Measurements from ENCODE around the gene ENTPD2. TPM values are rescaled to one million over a fixed set of nuclear protein-coding genes. Genes with fewer than 3 reads are reported as not detected.
A peak's percentile ranks its signal among the peaks of the same experiment; 100 is the strongest.

ENTPD2 gene
- total RNA-seq, 3 donors from 2014 or later (not counting 1 experiment from before 2014, with no cell fraction given), result not detected

DNA sequence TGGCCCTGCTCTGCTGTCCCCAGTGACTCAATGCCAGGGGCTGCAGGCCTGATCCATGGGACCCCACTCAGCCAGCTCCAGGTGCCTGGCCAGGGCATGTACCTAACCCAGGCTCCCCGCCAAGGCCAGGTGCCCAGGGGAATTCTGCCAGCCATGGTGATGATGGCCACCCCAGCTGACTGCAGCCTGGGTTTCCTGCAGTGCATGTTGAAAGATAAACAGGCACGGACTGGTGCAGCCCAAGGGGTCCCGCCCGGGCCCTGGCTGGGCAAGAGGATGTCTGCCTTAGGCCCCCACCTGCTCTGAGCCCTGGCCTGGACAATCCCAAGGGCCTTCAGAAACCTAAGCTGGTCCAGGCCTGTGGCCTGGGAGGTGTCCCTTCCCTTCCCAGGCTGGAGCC lies 27.0 kb downstream of the ENTPD2 start:
- no peaks in the 10 kb centered on the region for H3K9me3 ChIP-seq (ENCODE audit: control insufficient read depth, insufficient read depth, low read length)
- intact Hi-C loops (cut with micrococcal nuclease), result no loop called here
- peak overlapping the region; percentile 90 for H3K4me3 Mint-ChIP-seq
- WGBS (ENCODE audit: insufficient coverage), result 72% methylated on average over 4 of the region's 4 CpGs
- peaks cover 4% of the 10 kb centered on the region for H3K36me3 ChIP-seq (ENCODE audit: control insufficient read depth, insufficient read depth, low read length)
- H3K27ac Mint-ChIP-seq, result peak overlapping the region; percentile 66 to 72
- no peaks in the 10 kb centered on the region for H3K36me3 Mint-ChIP-seq
- no peaks in the 10 kb centered on the region for H3K27me3 Mint-ChIP-seq (ENCODE audit: low read depth in 2 of 2)
- ATAC-seq, result no peak
- no peak overlapping the region for H3K27ac ChIP-seq (ENCODE audit: low read length)
- no peaks in the 10 kb centered on the region for H3K9me3 Mint-ChIP-seq
- H3K27me3 ChIP-seq (ENCODE audit: control insufficient read depth, insufficient read depth, low read length), result no peaks in the 10 kb centered on the region
- peak overlapping the region; percentile 38 for H3K4me3 ChIP-seq (ENCODE audit: low read length)
- H3K4me1 ChIP-seq (ENCODE audit: control insufficient read depth, insufficient read depth, low read length), result peaks cover 69% of the 10 kb centered on the region
- TF ChIP-seq, protein P1, sequence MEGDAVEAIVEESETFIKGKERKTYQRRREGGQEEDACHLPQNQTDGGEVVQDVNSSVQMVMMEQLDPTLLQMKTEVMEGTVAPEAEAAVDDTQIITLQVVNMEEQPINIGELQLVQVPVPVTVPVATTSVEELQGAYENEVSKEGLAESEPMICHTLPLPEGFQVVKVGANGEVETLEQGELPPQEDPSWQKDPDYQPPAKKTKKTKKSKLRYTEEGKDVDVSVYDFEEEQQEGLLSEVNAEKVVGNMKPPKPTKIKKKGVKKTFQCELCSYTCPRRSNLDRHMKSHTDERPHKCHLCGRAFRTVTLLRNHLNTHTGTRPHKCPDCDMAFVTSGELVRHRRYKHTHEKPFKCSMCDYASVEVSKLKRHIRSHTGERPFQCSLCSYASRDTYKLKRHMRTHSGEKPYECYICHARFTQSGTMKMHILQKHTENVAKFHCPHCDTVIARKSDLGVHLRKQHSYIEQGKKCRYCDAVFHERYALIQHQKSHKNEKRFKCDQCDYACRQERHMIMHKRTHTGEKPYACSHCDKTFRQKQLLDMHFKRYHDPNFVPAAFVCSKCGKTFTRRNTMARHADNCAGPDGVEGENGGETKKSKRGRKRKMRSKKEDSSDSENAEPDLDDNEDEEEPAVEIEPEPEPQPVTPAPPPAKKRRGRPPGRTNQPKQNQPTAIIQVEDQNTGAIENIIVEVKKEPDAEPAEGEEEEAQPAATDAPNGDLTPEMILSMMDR (IDR thresholded peaks at IDR 0.05), result no peak
- H3K4me1 Mint-ChIP-seq, result peaks cover 22 to 58% of the 10 kb centered on the region in 2 donors
- peak in 1 of 2 donors; percentile 23 for DNase-seq

DNA sequence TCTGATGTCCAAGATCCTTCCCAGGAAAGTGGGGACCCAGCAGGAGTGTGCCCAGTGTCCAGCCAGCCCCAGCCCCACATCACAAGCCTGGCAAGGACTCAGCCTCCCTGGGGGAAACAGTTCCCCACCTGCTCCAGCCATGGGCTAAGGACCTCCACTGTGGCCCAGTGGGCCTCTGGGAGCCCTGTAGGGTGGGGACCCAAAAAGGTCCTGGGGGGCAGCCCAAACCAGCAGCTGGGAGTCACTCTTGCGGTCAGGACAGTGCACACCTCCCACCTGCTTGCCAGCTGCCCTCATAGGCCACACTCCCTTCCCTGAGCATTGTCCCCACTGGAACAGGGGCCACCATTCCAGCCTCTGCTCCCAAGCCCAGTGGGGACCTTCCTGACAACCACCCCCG lies 27.5 kb downstream of the ENTPD2 start:
- ATAC-seq, result no peak
- Histone ChIP-seq H3K4me3 (ENCODE audit: low read length) (no peak overlapping the region), H3K4me1 (ENCODE audit: control insufficient read depth, insufficient read depth, low read length) (peaks cover 69% of the 10 kb centered on the region), H3K27me3 (ENCODE audit: control insufficient read depth, insufficient read depth, low read length) (no peaks in the 10 kb centered on the region), H3K27ac (ENCODE audit: low read length) (no peak overlapping the region), H3K36me3 (ENCODE audit: control insufficient read depth, insufficient read depth, low read length) (peaks cover 4% of the 10 kb centered on the region), H3K9me3 (ENCODE audit: control insufficient read depth, insufficient read depth, low read length) (no peaks in the 10 kb centered on the region)
- Mint-ChIP-seq H3K27me3 (ENCODE audit: low read depth in 2 of 2) (no peaks in the 10 kb centered on the region), H3K9me3 (no peaks in the 10 kb centered on the region), H3K27ac (peak overlapping the region in 1 of 2 donors; percentile 72), H3K4me3 (peak overlapping the region; percentile 90), H3K4me1 (peaks cover 22 to 58% of the 10 kb centered on the region in 2 donors), H3K36me3 (no peaks in the 10 kb centered on the region)
- intact Hi-C loops (cut with micrococcal nuclease), result no loop called here
- 82% methylated on average over 2 of the region's 2 CpGs for WGBS (ENCODE audit: insufficient coverage)
- DNase-seq, result no peak
- TF ChIP-seq, protein P1 (IDR thresholded peaks at IDR 0.05), result no peak

DNA sequence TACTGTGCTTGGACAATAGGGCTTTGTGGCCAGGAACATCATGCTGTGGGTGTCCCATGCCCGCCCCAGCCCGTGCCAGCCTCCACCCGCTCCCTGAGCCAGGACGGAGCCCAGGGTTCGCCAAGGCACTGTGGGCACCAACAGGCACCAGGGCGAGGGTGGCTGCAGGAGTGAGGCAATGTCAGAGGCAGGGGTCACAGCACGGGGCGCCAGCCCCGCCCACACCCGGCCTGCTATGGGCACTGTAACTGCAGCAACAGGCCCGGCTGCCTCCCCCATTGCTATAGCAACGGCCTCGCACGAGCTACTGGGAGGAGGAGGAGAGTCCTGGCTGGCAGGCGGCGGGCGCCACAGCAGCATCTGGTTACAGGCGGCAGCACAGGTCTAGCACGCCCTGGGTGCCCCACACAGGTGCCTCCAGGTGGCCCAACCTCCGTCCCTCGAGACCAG lies 28.3 kb downstream of the ENTPD2 start:
- H3K27ac Mint-ChIP-seq, result no peak overlapping the region
- H3K36me3 Mint-ChIP-seq, result no peaks in the 10 kb centered on the region
- ATAC-seq (no peak), DNase-seq (peak in 1 of 2 donors; percentile 40)
- Histone ChIP-seq H3K36me3 (ENCODE audit: control insufficient read depth, insufficient read depth, low read length) (peaks cover 10% of the 10 kb centered on the region), H3K4me1 (ENCODE audit: control insufficient read depth, insufficient read depth, low read length) (peaks cover 61% of the 10 kb centered on the region), H3K4me3 (ENCODE audit: low read length) (no peak overlapping the region), H3K27me3 (ENCODE audit: control insufficient read depth, insufficient read depth, low read length) (no peaks in the 10 kb centered on the region), H3K9me3 (ENCODE audit: control insufficient read depth, insufficient read depth, low read length) (no peaks in the 10 kb centered on the region), H3K27ac (ENCODE audit: low read length) (no peak overlapping the region)
- 71% methylated on average over 21 of the region's 21 CpGs for WGBS (ENCODE audit: insufficient coverage)
- TF ChIP-seq, protein P1 (IDR thresholded peaks at IDR 0.05), result no peak
- intact Hi-C loops (cut with micrococcal nuclease), result no loop called here
- no peaks in the 10 kb centered on the region for H3K9me3 Mint-ChIP-seq
- no peaks in the 10 kb centered on the region for H3K27me3 Mint-ChIP-seq (ENCODE audit: low read depth in 2 of 2)
- H3K4me3 Mint-ChIP-seq, result no peak overlapping the region
- peaks cover 17 to 52% of the 10 kb centered on the region in 2 donors for H3K4me1 Mint-ChIP-seq

DNA sequence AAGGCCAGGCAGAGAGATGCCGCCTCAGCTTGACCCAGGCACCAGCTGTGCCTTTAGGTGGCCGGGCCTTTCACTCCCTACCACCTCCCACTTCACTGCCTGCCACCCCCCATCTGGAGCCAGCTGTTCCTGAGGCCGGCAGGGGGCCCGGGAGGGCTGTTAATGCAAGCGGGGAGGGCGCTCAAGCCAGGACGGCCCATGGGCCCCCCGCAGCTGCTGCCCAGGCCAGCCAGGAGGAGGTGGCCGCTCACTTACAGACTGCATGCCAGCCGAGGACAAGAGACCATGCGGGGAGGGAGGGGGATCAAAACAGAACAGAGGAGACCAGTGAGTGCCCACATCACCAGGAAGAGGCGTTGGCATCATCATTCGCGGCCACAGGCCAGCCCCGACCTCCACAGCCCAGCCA lies 30.3 kb downstream of the ENTPD2 start:
- 93% methylated on average over 15 of the region's 15 CpGs for WGBS (ENCODE audit: insufficient coverage)
- Mint-ChIP-seq H3K4me3 (no peak overlapping the region), H3K4me1 (peaks cover 9 to 33% of the 10 kb centered on the region in 2 donors), H3K36me3 (no peaks in the 10 kb centered on the region), H3K27me3 (ENCODE audit: low read depth in 2 of 2) (no peaks in the 10 kb centered on the region), H3K27ac (peak overlapping the region in 1 of 2 donors; percentile 29), H3K9me3 (no peaks in the 10 kb centered on the region)
- no peaks in the 10 kb centered on the region for H3K9me3 ChIP-seq (ENCODE audit: control insufficient read depth, insufficient read depth, low read length)
- no peaks in the 10 kb centered on the region for H3K27me3 ChIP-seq (ENCODE audit: control insufficient read depth, insufficient read depth, low read length)
- no peak overlapping the region for H3K4me3 ChIP-seq (ENCODE audit: low read length)
- peaks cover 24% of the 10 kb centered on the region for H3K36me3 ChIP-seq (ENCODE audit: control insufficient read depth, insufficient read depth, low read length)
- ATAC-seq (no peak), DNase-seq (no peak)
- TF ChIP-seq, protein P1 (IDR thresholded peaks at IDR 0.05), result no peak
- no peak overlapping the region for H3K27ac ChIP-seq (ENCODE audit: low read length)
- intact Hi-C loops (cut with micrococcal nuclease), result no loop called here
- H3K4me1 ChIP-seq (ENCODE audit: control insufficient read depth, insufficient read depth, low read length), result peaks cover 42% of the 10 kb centered on the region
